AG08396 (cell line): Measurements from ENCODE around the gene BTBD9.

ENCODE experiments used
- DNase-seq: peaks from one replicate; pipeline ENCODE4 v3.0.0; 2012; ENCODE audit warnings: low spot score, mixed read lengths

BTBD9 gene

GRCh38 chr6:38554700-38555413 is 84.9 kb downstream of the BTBD9 start:
- peak; percentile 43 for DNase-seq

- DNase-seq = no peak
Observed at GRCh38 chr6:38554014-38554413, 85.7 kb downstream of the BTBD9 start.

DNA sequence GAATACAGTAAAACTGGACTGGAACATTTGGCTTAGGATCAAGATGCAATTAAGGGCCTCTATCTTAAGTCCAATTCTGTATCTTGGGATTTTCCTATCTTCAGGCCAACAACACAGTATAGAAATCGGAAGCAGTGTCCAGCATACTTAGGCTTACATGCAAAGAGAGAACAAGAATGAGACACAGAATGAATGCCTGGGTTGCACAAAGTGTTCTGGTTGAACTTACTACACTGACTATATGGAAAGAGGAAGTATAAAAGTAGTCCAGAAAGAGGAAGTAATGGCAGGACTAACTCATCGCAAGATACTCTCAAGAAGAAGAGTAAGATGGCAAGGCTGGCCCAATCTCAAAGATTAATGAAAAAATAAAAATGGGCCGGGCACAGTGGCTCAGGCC is 87.6 kb downstream of the BTBD9 start:
- DNase-seq = no peak

DNA sequence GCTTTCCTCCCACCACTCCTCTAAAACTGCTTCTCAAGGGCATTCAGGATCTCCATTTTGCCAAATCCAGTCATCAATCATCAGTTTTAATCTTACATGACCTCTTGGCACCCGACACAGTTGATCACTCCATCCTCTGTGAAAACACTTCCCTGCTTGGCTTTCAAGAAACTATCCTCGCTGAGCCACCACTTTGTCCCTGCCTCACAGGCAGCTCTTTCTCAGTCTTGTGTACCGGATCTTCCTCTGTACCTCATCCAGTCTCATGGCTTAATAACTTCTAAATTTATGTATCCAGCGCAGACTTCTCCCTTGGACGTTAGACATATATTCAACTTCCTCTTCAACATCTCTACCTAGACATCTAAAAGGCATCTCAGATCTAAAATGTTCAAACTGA is 89.9 kb downstream of the BTBD9 start:
- DNase-seq = no peak

DNA sequence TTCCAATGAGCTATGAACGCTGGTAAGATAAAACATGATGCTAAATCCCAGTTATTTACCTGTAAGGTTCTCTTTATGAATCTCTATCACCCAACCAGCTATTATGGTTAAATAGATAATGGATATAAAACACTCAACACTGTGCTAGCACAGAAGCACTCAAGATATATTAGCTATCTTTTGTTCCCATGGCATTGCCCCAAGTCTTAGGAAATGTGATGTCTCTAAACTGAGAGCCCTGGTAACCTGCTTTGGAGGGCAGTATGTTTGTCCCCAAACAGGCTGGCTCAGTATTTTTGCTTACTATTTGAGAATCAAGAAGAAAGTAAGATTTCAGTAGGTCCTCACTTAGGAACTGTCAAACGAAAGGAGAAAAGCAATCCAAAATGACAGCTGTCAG is 90.5 kb downstream of the BTBD9 start:
- DNase-seq = no peak

- no peak for DNase-seq
Observed at GRCh38 chr6:38543022-38543421, 96.7 kb downstream of the BTBD9 start.

DNA sequence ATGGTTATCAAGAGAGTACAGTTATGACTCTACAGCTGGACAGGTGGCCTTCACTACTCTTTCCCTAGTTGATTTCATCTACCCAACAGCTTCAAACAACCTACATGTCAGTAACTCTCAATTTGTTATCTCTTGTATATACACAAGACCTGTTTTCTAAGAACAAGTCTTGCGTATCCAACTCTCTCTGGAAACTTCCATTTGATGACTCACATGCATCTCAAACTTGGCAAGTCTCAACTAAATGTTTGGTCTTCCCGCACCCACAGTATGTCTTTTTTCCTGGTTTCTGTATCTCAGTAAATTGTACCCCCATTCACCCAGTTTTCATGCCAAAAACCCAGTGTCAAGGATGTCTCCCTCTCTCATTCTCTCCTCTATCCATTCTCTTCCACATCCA is 97.7 kb downstream of the BTBD9 start:
- no peak for DNase-seq

GRCh38 chr6:38533064-38533463 is 106.7 kb downstream of the BTBD9 start:
- no peak for DNase-seq

DNA sequence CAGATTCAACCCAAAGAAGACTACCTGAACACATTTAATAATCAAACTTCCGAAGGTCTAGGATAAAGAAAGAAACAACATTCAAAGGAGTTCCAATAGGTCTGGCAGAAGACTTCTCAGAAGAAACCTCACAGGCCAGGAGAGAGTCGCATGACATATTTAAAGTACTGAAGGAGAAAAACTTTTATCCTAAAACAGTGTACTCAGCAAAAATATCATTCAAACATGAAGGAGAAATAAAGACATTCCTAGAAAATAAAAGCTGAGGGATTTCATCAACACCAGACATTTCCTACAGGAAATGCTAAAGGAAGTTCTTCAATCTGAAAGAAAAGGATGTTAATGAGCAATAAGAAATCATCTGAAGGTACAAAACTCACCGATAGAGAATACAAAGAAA is 108.6 kb downstream of the BTBD9 start:
- DNase-seq = no peak

DNA sequence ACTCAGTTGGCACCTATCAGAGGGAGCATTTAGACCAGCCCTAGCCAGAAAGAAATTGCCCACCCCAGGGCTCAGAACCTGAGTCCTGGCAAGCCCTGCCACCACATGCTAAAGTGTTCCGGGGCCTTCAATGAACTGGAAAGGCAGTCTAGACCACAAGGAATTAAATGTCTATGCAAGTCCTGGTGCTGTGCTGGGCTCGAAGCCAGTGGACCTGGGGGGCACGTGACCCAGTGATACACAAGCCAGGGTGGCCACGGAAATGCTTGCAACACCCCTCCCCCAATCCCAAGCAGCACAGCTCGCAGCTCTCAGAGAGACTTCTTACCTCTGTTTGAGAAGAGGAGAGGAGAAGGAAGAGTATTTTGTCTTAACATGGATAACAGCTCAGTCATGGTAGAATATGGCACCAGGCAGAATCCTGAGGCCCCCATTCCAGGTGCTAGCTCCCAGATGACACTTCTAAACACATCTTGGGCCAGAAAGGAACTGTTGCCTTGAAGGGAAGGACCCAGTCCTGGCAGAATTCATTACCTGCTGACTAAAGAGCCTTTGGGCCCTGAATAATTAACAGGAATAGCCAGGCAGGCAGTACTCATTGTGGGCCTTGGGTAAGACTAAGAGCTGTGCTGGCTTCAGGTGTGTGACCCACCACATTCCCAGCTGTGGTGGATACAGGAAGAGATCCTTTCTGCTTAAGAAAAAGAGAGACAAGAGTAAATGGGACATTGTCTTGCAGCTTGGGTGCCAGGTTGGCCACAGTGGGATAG is 111.3 kb downstream of the BTBD9 start:
- no peak for DNase-seq

DNA sequence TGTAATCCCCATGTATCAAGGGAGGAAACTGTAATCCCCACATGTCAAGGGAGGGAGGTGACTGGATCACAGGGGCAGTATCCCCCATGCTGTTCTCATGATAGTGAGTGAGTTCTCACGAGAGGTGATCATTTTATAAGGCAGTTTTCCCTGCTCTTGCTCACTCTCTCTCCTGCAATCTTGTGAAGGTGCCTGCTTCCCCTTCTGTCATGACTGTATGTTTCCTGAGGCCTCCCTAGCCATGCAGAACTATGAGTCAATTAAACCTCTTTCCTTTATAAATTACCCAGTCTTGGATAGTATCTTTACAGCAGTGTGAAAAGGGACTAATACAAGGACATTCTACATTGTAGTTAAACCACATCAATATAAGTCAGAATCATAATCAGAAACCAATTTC is 112.4 kb downstream of the BTBD9 start:
- no peak for DNase-seq

DNA sequence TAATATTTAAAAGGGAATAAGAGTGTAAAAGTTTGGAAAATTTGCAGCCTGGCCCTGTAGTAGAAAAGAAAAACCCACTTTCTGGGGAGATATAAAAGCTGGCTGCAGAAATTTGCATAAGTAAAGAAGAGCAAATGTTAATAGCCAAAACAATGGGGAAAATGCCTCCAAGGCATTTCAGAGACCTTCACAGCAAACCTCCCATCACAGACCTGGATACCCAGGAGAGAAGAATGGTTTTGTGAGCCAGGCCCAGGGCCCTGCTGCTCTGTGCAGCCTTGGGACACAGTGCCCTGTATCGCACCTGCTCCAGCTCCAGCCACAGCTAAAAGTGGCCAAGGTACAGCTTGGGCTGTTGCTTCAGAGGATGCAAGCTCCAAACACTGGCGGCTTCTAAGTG is 113.8 kb downstream of the BTBD9 start:
- DNase-seq = no peak

GRCh38 chr6:38524436-38525145 is 115.1 kb downstream of the BTBD9 start:
- DNase-seq = no peak

DNA sequence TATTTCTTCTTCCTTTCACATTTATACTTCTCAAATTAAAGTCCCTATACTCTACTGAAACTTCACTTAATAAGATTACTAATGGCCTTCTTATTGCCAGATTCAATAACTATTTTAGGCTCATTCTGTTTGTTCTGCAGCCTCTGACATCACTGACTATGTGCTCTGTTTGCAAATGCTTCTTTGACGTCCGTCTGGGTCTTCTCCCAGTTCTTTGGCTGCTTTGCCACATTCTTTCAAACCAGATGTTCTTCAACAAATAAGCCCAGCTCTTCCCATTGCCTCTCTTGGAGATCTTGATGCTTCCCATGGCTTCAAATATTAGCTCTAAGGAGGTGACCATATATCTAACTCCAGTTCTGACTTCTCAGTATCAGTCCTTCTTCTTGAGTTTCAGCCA is 117.4 kb downstream of the BTBD9 start:
- peak; percentile 58 for DNase-seq

- DNase-seq = no peak
Observed at GRCh38 chr6:38518511-38519304, 121.0 kb downstream of the BTBD9 start.

DNA sequence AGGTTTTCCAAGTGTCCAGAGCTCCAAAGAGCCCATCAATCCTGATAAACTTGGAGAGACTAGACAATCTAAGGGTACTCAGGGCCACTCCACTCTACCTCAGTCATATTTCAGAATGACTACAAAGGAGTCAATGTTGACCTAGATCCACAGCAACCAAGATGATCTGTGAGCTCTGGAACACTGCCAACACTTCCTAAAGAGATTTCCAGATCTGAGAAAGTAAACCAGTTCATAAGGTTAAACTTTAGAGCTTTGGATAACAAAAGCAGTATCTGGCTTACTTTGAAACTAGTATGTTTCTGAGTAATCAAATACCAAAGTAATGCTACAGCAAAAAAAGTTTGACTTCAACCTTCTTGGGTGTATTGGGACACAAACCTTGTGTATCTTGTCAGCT is 122.7 kb downstream of the BTBD9 start:
- DNase-seq = no peak

DNA sequence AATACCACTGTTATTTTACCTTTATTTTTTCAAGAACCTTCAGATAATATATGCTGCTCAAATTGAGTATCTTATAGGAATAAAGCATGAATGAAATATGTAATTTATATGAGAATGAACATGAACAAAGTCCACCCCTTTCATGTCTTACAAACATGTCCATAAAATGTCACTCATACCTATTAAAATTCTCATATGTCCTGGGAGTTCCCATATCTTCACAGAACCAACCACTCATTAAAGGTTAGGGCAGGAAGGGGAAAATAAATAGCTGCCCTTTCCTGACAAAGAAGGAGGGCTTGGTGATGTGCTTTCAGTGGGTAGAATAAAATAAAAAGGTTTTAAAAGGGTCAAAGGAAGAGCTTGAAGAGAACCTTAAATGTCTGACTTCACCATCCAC is 125.3 kb downstream of the BTBD9 start:
- DNase-seq = no peak

DNA sequence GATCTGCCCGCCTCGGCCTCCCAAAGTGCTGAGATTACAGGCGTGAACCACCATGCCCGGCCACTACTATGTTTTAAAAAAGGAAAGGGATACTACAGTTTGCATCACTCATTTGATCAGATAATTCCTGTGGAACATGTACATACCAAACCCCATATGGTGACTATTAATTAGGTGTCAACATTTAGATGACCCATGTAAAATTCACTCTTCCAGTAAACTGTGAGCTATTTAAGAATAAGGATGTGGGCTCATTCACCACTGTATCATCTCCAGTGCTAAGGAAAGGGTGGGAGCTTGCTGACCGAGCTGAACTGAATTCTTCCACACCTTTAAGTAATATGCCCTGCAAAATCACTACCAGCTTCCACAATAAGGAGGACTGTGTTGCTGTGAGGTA is 127.5 kb downstream of the BTBD9 start:
- DNase-seq = no peak

DNA sequence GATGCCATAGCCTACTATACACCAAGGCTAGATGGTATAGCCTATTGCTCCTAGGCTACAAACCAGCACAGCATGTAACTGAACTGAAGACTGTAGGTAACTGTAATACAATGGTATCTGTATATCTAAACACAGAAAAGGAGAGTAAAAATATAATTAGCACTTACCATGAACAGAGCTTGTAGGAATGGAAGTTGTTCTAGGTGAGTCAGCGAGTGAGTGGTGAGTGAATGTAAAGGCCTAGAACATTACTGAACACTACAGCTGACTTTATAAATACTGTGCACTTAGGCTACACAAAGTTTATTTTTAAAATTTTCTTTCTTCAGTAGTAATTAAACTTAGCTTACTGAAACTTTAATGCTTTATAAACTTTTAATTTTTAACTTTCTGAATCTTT is 129.5 kb downstream of the BTBD9 start:
- DNase-seq = no peak

DNA sequence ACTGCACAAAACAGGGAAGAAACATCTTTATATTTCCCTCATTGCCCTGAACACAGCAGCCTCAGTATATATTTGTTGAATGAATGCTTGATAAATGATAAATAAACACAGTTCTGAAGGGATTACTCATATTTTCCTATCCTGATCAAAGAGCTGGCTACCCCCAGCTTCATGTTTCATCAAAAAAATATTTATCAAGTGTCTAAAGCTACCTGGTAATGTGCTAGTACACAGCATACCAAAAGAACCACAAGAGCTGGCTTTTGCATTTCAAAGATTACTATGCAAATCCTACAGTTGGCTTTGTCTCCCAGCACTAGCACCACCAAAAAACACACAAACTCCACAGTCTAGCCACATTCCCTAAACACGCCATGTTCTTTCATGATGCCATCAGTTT is 130.0 kb downstream of the BTBD9 start:
- peak; percentile 48 for DNase-seq

- no peak for DNase-seq
Observed at GRCh38 chr6:38508894-38509293, 130.8 kb downstream of the BTBD9 start.

DNA sequence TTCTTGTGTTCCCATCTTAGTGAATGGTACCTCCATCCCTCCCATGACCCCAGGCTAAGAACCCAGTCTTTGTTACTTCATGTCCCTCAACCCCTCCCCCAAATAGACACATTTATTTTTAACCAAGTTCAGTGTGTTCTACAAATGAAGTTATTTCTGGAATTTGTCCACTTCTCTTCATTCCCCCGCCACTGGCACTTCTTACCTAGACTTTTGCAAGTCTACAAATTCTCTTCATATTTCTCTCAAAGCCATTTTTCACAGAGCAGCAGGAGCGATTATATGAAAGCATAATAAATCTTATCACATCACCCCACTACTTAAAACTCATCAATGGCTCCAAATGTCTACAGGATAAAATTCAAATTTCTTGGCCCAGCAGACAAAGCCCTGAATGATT is 131.4 kb downstream of the BTBD9 start:
- no peak for DNase-seq
